RWPE2 (cell line): Measurements from ENCODE around the gene TPH1.
"Not testable (repeated sequence)": the region's sequence is repeated elsewhere in the genome, so short reads cannot be mapped to it uniquely, and the experiment has no call there.

ENCODE experiments used
- ATAC-seq: fragments of 200-7000 bp; cut with Tn5 transposase; 3 replicates; pipeline ENCODE4 v1.9.1; 2021; ENCODE audit warnings: low read depth
- DNase-seq: peaks from one replicate; pipeline ENCODE4 v3.0.0-alpha.2; 2020; ENCODE audit warnings: low spot score
- H3K27ac ChIP-seq: fragments of 450-650 bp; 2 replicates; pipeline ENCODE4 v1.5.1; 2017; ENCODE audit warnings: mild to moderate bottlenecking; ENCODE audit not compliant: poor library complexity, severe bottlenecking
- H3K27me3 ChIP-seq: fragments of 250-450 bp; sonication (Bioruptor Pico); 2 replicates; pipeline ENCODE4 v1.5.1; 2021; ENCODE audit warnings: mild to moderate bottlenecking, moderate library complexity; ENCODE audit not compliant: insufficient read depth, poor library complexity, severe bottlenecking
- H3K36me3 ChIP-seq: fragments of 250-450 bp; sonication (Bioruptor Pico); 2 replicates; pipeline ENCODE4 v1.5.1; 2020; ENCODE audit warnings: low read depth, mild to moderate bottlenecking, moderate library complexity
- H3K4me1 ChIP-seq: fragments of 250-450 bp; sonication (Bioruptor Pico); 2 replicates; pipeline ENCODE4 v1.5.1; 2021; ENCODE audit warnings: mild to moderate bottlenecking, moderate library complexity; ENCODE audit not compliant: insufficient read depth, poor library complexity, severe bottlenecking
- H3K4me3 ChIP-seq: fragments of 250-450 bp; sonication (Bioruptor Pico); 2 replicates; pipeline ENCODE4 v1.5.1; 2021; ENCODE audit warnings: mild to moderate bottlenecking, moderate library complexity; ENCODE audit not compliant: severe bottlenecking
- H3K9me3 ChIP-seq: fragments of 250-450 bp; sonication (Bioruptor Pico); 2 replicates; pipeline ENCODE4 v1.5.1; 2021; ENCODE audit warnings: mild to moderate bottlenecking, moderate library complexity; ENCODE audit not compliant: severe bottlenecking
- CTCF ChIP-seq: fragments of 450-650 bp; IDR thresholded peaks from one replicate; pipeline ENCODE4 v1.5.1; 2017; ENCODE audit warnings: mild to moderate bottlenecking, moderate library complexity; ENCODE audit not compliant: poor library complexity, severe bottlenecking

TPH1 gene

GRCh38 chr11:18000760-18001159, 45.3 kb downstream of the TPH1 start:
- no peak overlapping the region for H3K4me3 ChIP-seq
- DNase-seq (no peak), ATAC-seq (no peak)
- H3K27ac ChIP-seq, result no peak overlapping the region
- H3K4me1 ChIP-seq, result no peaks in the 10 kb centered on the region
- no peak for TF ChIP-seq CTCF
- H3K27me3 ChIP-seq, result no peaks in the 10 kb centered on the region
- H3K9me3 ChIP-seq, result no peaks in the 10 kb centered on the region
- H3K36me3 ChIP-seq, result peaks cover 31% of the 10 kb centered on the region

- H3K4me1 ChIP-seq, H3K27me3 ChIP-seq, ATAC-seq, H3K9me3 ChIP-seq, DNase-seq, H3K4me3 ChIP-seq, H3K27ac ChIP-seq: not testable (repeated sequence)
- H3K36me3 ChIP-seq, result peaks cover 26% of the 10 kb centered on the region
These were observed 45.9 kb downstream of the TPH1 start for GRCh38 chr11:18000128-18000527.
